ENCODE results near the gene OXCT1.

The OXCT1 gene

DNA sequence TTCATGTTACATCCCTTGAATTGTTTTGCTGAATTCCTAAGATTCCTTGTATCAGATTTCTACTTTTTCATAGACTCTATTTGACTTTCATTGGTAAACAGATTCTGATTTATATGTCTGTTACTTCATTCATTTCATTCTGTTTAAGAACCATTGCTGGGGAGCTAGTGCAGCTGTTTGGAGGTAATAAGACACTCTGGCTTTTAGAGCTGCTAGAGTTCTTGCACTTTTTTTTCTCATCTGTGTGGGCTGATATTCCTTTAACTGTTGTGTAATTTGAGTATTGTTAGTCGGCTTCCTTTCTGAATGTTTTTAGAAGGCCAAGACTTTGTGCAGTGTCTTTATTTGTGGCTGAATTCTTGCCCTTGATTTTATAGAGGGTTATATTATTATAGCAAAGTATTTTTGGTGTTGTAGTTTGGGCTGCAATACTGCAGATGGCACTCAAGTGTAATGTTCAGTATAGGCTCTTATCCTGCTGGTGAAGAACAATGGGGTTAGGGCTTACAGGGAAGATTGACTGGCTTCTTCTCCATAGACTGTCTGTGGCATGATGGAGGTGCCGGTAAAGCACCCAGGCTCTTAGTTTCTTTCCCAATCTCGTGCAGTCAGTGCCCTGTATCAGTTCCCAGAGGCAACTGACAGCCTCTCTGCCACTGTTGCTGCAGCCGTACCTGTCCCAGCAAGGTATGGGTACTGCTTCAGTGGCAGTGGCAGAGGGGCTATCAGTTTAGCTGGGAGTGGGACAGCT lies 162.2 kb downstream of the OXCT1 start:
- no peak for DNase-seq

DNA sequence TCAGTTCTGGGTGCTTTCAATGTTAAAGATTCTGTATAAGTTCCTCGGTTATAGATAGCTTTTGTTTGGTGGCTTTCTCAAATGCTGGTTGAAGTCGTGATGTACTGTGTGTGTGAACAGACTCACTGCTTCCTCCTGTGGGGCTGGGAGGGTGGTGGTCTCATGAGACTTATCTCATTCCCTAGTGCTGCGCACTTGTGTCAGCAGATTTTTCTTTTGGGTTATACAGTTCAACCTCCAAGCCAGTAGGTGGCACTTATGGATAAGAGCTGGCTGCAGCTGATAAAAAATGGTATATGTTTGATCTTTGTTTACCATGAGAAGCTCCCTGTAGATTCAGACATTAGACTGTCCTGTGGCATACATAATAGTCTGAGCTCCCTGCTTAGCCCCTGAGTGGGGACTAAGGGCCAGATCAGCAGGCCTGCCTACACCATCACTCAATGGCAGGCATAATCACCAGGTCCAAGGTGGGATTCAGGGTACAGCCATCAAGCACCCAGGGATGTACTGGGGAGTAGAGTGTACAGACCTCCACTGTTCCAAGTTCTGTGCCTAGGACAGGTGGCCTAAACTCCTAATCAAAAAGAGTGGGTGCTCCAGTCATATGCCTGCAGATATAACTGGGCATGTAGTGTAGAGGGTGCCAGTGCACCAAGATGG lies 174.2 kb downstream of the OXCT1 start:
- DNase-seq: no peak

DNA sequence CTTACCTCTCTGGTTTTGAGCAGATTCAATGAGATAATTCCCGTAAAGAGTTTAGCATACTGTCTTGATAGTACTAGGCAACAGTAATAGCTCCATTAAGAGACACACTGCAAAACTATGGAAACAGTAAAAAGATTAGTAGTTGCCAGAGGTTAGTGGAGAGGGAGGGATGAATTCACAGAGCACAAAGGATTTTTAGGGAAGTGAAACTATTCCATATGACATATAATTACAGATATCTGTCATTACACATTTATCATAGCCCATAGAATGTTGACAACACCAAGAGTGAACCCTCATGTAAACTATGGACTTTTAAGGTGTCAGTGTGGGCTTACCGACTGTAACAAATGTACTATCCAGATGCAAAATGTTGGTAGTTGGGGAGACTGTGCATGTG lies 183.5 kb downstream of the OXCT1 start:
- DNase-seq: no peak

DNA sequence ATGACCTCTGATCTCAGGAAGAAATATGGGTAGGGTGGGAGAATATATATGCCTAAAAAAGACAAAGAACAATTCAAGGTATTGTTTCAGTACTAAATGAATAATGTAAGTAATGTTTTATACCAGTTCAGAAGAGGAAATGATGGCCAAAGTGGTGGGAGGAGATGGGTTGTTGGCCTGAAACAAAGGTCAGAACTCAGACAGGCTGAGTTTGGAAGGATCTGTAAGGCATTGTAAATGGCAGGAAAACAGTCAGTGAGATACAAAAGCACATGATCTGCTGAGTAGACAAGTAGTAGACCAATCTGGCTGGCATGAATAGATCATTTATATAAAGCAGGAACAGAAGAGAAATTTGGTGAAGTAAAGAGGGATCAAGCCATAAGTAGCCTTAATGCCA lies 184.0 kb downstream of the OXCT1 start:
- DNase-seq: no peak

DNA sequence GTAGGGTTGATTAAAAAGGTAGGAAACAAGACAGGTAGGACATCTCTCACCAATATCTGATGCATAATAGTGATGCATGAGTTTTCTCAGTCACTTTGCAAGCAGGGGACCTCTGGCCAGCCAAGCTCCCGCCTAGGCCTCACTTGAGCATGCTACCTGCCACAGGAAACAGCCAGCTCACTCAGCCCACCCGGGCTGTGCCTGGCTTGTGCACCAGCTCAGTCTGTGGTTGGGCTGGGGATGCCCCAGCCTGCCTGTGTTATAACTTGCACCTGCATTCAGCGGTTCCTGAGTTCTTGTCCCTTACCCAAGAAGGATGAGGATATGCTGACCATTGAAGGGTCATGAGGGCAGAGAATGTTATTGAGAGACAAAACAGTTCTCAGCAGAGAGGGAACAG lies 187.0 kb downstream of the OXCT1 start:
- no peak for DNase-seq

DNA sequence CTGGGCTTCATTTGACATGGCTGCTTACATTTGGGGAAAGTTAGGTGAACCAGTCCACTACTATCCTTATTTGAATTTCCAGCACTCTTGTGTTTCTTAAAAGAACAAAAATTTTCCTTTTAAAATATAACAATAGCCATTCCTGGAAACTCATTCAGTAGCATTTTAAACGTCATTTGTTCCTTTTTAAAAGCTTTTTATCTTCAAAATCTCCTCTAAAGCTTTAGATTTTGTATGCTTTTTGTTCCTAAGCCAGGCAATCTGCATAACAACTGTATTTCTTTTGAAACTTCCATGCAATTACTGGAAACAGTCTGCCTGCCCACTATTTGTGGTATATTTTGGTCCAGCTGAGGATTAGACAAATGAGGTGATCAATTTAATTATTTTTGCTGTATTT lies 187.6 kb downstream of the OXCT1 start:
- no peak for DNase-seq

DNA sequence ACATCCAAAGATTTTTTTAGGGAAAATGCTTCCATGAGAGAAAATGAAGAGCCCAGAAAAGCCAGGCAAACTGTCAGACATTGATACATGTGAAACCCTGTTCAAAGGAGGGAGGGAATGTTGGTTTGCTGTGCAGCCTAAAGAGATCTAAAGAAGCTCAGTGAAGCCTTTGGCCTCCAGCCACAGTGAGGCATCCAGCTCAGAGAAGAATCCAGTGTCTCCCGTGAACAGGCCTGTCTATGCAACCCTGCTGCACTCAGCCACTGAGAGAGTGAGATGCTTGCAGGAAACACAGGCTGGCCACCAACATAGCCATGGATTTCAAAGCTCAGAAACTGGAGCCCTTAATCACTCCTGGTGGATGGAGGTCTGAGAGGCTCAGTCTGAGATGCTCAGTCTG lies 188.4 kb downstream of the OXCT1 start:
- DNase-seq: no peak
